Lower lobe of right lung (tissue), 2 donors: ENCODE data around the gene STK17A. TPM values are rescaled to one million over a fixed set of nuclear protein-coding genes. Genes with fewer than 3 reads are reported as not detected.

ENCODE experiments used
- ATAC-seq, 2 donors: fragments of 200-7000 bp; cut with Tn5 transposase; one replicate each; pipeline ENCODE4 v1.9.1; 2020 to 2022; ENCODE audit warnings: mild to moderate bottlenecking in 2 of 2, moderate library complexity in 2 of 2
- DNase-seq: peaks from one replicate; pipeline ENCODE4 v3.0.0-alpha.2; 2020
- H3K27ac ChIP-seq: fragments of 200-600 bp; one replicate; pipeline ENCODE4 v1.8.0; 2022
- H3K27me3 ChIP-seq: fragments of 200-600 bp; one replicate; pipeline ENCODE4 v1.8.0; 2022; ENCODE audit warnings: low read depth
- H3K36me3 ChIP-seq: fragments of 200-600 bp; one replicate; pipeline ENCODE4 v1.8.0; 2022; ENCODE audit warnings: mild to moderate bottlenecking
- H3K4me1 ChIP-seq: fragments of 200-600 bp; one replicate; pipeline ENCODE4 v1.8.0; 2022
- H3K4me3 ChIP-seq: fragments of 200-600 bp; one replicate; pipeline ENCODE4 v1.8.0; 2022; ENCODE audit warnings: mild to moderate bottlenecking
- H3K9me3 ChIP-seq: fragments of 200-600 bp; one replicate; pipeline ENCODE4 v1.8.0; 2022
- intact Hi-C: fragments of 100-400 bp; cut with DNase I; formaldehyde crosslinking; loops from one replicate; pipeline ENCODE4 v1.11.0; 2022
- total RNA-seq: library from RNA; stranded (reverse); fragmentation: NEBNext Ultra II Directional; extraction: Animal tissue kit (Norgen Biotek cat#: 25700); gene quantifications from one replicate; pipeline ENCODE4 v1.2.1, GENCODE V29; 2021
- TF ChIP-seq, protein P1 (sequence below): fragments of 200-600 bp; IDR thresholded peaks from one replicate; pipeline ENCODE4 v1.8.0; 2022; ENCODE audit warnings: antibody characterized with exemption, mild to moderate bottlenecking
- donor health status: DM: no; HTN: yes; CAD: no; lungs with severe emphysema.

The STK17A gene
- total RNA-seq, 1 donor from 2014 or later: 27.1 TPM

DNA sequence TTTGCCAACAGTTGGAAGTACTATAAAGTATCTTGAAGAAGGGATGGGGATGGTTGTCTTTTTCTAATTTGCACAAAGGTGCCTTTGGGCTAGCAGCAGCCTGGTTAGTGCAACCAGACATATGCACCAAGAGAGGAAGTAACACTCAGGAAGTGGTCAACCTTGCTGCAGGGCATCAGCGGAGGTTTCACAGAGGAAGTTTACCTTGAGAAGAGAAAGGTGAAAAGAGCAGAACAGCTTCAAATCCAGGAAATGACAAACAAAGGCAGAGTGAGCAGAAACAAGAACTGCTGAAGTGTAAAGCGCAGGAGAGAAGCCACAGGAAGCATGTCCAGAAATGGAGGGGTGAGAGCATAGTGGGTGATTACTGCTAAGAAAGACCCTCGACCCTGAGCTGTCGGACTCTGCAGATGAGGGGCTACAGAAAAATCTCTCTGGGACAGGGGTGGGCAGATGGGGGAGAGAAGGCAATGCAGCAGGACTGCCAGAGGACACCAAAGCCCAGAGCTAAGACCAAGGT, 66.9 kb downstream of the STK17A start:
- intact Hi-C loops: no loop called here
- H3K4me1 ChIP-seq: peaks cover 66% of the 10 kb centered on the region
- peak overlapping the region; percentile 50 for H3K27ac ChIP-seq

DNA sequence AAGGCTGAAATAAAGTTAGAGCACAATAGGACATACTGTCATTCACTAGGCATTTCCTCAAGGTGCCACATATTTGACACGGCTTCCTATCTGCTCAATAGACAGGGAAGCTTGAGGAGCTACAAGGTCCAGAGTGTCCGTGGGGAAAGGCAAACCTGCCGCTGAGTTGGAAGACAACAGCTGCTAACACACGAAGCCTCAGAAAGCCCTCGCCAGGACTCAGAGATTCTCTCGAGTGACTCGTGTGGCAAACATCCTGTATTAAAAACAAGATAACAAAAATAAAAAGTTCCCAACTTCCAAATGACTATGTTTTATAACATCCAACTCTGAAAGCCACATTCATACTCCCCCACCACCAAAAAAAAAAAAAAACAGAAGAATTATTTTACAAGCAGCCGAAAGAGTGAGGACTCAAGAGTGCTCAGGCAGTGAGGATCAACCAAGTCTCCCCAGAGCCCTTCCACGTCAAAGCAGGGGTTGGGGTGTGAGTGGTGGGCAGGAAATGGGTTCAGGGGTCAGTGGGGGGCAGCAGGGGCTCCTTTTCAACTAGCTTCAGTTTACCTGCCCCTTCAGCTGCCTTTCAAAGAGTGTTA, 67.6 kb downstream of the STK17A start:
- no peak for ATAC-seq
- Histone ChIP-seq H3K27me3 (no peaks in the 10 kb centered on the region), H3K9me3 (no peaks in the 10 kb centered on the region), H3K27ac (peak overlapping the region; percentile 50), H3K4me1 (peaks cover 65% of the 10 kb centered on the region), H3K4me3 (no peak overlapping the region), H3K36me3 (no peaks in the 10 kb centered on the region)
- TF ChIP-seq, protein P1, sequence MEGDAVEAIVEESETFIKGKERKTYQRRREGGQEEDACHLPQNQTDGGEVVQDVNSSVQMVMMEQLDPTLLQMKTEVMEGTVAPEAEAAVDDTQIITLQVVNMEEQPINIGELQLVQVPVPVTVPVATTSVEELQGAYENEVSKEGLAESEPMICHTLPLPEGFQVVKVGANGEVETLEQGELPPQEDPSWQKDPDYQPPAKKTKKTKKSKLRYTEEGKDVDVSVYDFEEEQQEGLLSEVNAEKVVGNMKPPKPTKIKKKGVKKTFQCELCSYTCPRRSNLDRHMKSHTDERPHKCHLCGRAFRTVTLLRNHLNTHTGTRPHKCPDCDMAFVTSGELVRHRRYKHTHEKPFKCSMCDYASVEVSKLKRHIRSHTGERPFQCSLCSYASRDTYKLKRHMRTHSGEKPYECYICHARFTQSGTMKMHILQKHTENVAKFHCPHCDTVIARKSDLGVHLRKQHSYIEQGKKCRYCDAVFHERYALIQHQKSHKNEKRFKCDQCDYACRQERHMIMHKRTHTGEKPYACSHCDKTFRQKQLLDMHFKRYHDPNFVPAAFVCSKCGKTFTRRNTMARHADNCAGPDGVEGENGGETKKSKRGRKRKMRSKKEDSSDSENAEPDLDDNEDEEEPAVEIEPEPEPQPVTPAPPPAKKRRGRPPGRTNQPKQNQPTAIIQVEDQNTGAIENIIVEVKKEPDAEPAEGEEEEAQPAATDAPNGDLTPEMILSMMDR: no peak
- intact Hi-C loops: no loop called here
- DNase-seq: no peak

More for the DNA sequence above, 66.9 kb downstream of the STK17A start:
- Histone ChIP-seq H3K4me3 (no peak overlapping the region), H3K9me3 (no peaks in the 10 kb centered on the region), H3K27me3 (no peaks in the 10 kb centered on the region), H3K36me3 (no peaks in the 10 kb centered on the region)
- DNase-seq: no peak
- TF ChIP-seq, protein P1: no peak
- ATAC-seq: peak; percentile 26 to 44

DNA sequence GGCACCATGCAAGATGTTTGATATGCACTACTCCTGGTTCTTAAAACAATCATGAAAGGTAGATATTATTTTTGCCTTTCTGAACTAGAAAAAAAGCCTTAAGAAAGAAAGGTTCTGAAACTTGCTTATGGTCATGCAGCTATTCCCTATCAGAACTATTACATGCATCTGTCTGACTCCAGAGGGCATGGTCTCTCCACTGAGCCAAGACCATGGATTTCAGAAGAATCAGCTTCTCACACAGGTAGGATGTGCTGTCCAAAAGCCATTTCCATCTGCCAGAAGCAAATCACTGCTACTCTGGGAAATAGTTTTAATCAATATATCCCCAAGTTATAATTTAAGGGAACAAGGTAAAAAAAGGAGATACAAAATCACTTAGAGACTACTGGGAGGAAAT, 69.5 kb downstream of the STK17A start:
- no peak overlapping the region for H3K27ac ChIP-seq
- intact Hi-C loops: no loop called here
- no peak for DNase-seq

DNA sequence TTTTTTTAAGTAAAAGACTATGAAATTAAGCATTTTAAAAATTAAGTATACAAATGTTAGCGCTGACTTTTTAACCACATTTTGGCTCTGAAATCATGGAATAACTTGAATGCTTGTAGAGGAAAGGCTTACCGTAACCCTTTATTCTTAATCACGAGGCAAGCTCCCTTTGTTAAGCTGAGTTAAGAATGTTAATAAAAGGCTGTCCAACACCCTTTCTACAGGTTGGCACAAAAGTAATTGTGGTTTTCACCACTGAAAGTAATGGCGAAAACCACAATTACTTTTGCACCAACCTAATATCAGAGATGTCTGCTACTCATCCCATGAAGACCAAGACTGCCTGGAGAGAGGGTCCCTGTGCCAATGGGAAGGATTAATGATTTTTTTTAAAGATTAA, 70.6 kb downstream of the STK17A start:
- H3K27me3 ChIP-seq: no peaks in the 10 kb centered on the region
- H3K9me3 ChIP-seq: no peaks in the 10 kb centered on the region
- no peak overlapping the region for H3K4me3 ChIP-seq
- TF ChIP-seq, protein P1: no peak
- intact Hi-C loops: no loop called here
- H3K36me3 ChIP-seq: no peaks in the 10 kb centered on the region
- ATAC-seq: no peak
- peaks cover 36% of the 10 kb centered on the region for H3K4me1 ChIP-seq
- no peak for DNase-seq
- H3K27ac ChIP-seq: no peak overlapping the region

More for the DNA sequence above, 69.5 kb downstream of the STK17A start:
- Histone ChIP-seq H3K27me3 (no peaks in the 10 kb centered on the region), H3K4me1 (peaks cover 47% of the 10 kb centered on the region), H3K4me3 (no peak overlapping the region), H3K36me3 (no peaks in the 10 kb centered on the region), H3K9me3 (no peaks in the 10 kb centered on the region)
- TF ChIP-seq, protein P1: no peak
- no peak for ATAC-seq

DNA sequence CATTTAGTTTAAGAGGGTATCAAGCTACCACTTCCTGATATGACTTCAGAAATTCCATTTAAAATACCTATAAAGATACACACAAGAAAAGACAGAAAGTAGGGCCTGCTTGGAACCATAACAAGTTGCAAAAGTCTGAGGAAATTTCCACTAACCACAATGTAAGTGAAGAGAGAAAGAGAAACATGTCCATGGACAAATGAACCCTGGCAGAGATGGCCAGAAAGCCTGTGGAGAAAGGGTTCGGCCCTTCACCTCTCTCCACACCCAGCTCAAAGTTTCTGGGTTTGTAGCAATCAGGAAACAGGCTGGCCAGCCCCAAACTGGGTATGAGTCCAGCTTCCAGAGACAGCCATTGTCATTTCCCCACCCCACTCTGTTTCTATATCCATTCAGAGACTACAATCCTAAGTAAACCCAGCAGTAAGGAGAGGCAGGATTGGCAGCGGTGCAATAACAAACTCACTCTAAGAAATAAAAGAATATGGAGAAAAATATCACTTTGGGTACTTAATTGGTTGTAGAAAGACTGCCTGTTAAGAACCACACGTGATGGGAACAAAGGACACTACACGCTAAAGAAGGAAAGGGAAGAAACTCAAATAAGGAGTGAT, 71.1 kb downstream of the STK17A start:
- TF ChIP-seq, protein P1: no peak
- Histone ChIP-seq H3K4me1 (peaks cover 35% of the 10 kb centered on the region), H3K9me3 (no peaks in the 10 kb centered on the region), H3K4me3 (no peak overlapping the region), H3K27ac (no peak overlapping the region), H3K36me3 (no peaks in the 10 kb centered on the region), H3K27me3 (no peaks in the 10 kb centered on the region)
- DNase-seq (no peak), ATAC-seq (no peak)
- intact Hi-C loops: no loop called here
